Jurkat, Clone E6-1 (cell line): ENCODE measurements around the gene GSC. TPM values are rescaled to one million over a fixed set of nuclear protein-coding genes. Genes with fewer than 3 reads are reported as not detected.
"Not testable (repeated sequence)": the region's sequence is repeated elsewhere in the genome, so short reads cannot be mapped to it uniquely, and the experiment has no call there.

Source experiments
- DNase-seq: peaks from one replicate; pipeline ENCODE4 v3.0.0-alpha.2; 2011; ENCODE audit warnings: low read depth, low spot score
- H3K4me3 ChIP-seq: 2 replicates; pipeline ENCODE4 v1.5.1; 2011; ENCODE audit warnings: mild to moderate bottlenecking, low read length, control low read depth, moderate library complexity
- polyA plus RNA-seq: library from polyadenylated mRNA; unstranded; fragments of >200 nt; gene quantifications from one replicate; pipeline ENCODE4 v1.2.1, GENCODE V29; 2012; ENCODE audit warnings: missing spikeins; ENCODE audit not compliant: insufficient read length, insufficient read depth

Gene GSC
- 9.7 TPM for polyA plus RNA-seq

DNA sequence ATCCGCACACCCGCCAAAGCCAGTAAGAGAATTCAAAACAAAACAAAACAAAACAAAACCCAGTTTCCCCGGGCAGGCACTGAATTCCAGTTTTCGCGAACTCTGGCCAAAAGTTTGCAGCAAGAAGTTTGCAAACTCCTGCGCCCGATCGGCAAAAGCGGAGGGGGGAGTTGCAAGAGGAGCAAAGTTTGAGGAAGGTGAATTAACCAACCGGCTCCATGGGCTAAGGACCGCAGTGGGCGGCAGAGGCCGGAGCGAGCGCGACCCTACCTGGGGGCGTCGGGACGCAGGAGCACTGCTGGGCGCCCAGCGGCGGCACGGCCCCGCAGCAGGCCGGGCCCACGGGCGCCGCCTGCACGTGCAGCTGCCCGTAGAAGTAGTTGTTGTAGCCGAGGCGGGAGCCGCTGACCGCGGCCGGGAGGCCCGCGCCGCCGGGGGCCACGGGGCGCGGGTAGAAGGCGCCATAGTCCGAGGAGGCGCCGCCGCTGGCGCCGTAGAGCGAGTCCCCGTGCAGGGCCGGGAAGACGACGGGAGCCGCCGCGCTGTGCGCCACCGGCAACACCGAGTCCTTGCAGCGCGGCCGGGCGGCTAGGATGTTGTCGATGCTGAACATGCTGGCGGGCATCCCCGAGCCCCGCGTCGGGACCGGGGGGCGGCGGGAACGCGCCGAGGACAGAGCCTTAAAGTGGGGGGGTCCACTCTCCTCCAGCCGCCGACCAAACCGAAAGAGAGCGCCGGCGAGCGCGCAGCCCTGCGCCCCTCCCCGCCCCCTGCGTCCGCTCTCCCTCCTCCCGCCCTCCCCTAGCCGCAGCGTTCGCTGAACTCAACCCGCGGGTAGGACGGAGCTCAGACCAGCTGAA lies at the start of gene GSC:
Gene GSC (minus strand): TSS at position 723 of the 860 bp plus-strand sequence. CDS start 98 bp downstream, at position 625.
- peak within 1 kb of the TSS; percentile 53 for H3K4me3 ChIP-seq
- no peak for DNase-seq

DNA sequence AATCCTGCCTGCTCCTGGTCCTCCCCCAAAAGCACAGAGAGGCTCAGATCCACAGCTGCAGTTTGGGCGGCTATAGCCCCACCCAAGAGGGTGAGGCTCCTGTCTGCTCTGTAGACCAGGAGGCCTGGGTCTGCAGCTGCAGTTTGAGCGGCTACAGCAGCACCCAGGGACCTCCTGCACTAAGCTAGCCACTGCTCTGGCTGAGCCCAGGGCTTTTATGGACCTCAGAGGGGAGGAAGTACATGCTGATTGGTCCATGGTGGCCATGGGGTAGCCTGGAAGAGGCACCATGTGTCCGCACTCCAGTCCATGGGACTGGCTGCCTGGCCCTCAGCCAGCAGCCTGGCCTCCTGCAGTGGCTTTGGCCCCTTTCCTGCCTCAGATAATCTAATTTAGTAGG lies 49.6 kb upstream of the GSC start:
- no peak overlapping the region for H3K4me3 ChIP-seq
- DNase-seq = no peak

DNA sequence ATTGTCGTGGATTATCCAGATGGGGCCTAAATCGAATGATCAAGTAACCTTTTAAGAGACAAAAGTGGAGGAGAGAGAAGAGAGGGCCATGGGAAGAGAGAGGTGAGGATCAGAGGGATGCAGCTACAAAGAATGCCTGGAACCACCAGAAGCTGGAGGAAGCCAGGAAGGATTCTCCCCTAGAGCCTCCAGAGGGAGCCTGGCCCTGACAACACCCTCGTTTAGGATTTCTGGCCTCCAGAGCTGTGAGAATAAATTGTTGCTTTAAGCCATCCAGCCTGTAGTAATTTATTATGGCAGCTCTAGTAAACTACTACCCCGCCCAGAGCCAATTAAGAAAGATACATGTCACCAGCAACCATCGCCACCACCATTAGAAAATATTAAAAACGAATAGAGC lies 46.2 kb upstream of the GSC start:
- DNase-seq = no peak
- no peak overlapping the region for H3K4me3 ChIP-seq

DNA sequence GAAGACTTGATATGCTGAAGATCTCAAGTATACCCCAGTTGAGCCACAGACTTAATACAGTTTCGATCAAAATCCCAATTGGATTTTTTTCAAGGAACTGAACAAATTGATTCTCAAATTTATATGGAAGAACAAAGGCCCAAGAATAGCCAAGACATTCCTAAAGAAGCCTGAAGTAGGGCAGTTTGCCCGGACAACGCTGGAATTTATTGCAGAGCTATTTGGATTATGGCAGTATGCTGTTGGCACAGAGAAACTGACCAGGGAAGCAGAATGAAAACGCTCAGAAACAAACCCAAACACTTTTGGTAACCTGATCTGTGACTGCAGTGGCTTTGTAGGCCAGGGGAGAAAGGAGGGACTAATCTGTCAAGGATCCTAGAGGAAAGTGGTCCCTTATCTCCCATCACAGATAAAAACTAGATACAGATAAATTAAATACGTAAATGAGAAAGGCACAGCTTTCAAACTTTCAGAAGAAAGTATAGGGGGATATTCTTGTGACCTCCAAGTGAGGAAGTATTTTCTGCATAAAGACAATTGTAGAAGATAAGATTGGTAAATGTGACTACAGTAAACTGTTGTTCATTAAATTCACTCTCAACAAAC lies 35.9 kb upstream of the GSC start:
- DNase-seq = no peak
- H3K4me3 ChIP-seq = no peak overlapping the region

DNA sequence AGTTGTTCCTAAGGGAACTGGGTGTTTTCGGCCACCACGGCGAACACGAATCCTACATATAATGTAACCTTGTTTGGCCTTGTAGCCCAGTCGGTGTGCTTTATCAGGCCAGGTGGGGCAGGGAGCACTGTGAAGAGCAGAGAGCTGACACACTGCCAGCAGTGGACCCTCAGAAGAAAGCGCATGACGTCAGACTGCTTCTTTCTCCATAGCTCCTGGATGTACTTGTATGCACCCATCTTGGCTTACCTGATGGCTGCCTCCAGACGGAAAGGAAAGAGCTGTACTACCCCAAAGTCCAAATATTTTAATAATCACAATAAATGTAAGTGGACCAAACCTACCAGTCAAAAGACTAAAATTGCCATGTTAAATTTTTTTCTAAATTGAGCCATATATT lies 31.3 kb upstream of the GSC start:
- no peak overlapping the region for H3K4me3 ChIP-seq

DNA sequence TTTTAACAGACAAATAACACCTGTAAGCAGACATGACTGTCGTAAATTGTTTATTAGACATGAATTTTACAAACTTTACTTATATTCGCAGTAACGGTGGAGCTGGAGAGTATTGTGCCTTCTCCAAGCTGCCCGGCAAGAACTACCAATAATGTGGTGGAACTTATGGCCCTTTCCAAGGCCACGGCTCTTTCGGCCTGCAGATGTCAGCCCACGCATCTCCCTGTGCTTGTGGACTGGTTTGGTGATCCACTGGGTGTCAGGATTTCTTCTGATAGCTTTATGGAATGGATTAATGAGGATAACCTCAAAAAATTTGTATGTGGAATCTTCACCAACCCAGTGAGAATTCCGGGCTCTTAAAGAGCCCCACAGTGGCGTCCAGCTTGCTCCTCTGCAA lies 30.9 kb upstream of the GSC start:
- not testable (repeated sequence) for DNase-seq, H3K4me3 ChIP-seq

More for the DNA sequence above, 31.3 kb upstream of the GSC start:
- DNase-seq = no peak

DNA sequence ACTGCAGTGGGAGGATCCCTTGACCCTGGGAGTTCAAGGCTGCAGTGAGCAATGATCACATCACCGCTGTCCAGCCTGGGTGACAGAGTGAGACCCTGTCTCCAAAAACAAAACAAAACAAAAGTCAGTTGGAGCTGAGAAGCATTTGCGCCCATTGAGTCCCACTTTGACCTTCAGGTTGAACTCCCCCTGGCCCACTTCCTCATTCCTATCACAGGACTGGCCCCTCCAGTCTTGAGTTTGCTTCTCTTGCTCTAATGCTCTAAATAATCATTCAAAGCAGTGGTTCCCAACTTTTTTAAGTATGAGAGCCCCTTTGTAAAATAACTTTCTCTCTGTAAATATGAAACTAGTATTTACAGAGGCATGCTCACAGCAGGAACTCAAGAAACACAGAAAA lies 28.0 kb upstream of the GSC start:
- no peak overlapping the region for H3K4me3 ChIP-seq
- no peak for DNase-seq

DNA sequence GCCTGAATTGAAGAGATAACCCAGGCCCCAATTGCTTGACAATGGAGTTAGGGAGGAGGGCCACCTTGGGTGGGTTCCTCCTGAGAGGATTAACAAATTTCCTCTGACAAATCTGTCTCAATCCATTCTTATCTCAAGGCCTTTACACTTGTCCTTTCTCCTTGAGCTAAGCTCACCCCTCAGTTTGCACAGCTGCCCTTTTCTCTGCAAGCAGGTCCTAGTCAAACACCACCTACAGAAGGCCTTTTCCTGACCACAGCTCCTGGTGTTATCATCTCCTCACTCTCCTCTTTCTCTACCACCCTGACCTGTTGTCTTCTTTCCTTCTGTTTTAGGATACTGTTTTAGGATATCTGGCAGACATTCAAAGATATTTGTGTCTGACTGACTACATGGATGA lies 26.4 kb upstream of the GSC start:
- H3K4me3 ChIP-seq = no peak overlapping the region
- no peak for DNase-seq

DNA sequence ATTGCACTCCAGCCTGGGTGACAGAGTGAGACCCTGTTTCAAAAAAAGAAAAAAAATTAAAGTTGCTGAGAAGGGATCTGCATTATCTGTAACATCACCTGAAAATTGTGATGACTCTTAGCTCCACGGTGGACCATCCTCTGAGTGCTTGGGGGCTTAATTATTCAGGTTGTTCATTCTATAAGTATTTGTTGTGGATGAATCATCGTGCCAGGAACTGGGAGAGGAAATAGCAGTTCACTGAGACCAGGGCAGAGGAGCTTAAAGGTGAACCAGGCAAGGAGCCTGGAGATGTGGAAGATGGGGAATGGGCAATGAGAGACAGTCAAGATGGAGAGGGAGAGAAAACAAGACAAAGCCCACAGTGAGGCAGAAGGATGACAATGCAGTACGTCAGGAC lies 25.5 kb upstream of the GSC start:
- H3K4me3 ChIP-seq = no peak overlapping the region
- DNase-seq = no peak

DNA sequence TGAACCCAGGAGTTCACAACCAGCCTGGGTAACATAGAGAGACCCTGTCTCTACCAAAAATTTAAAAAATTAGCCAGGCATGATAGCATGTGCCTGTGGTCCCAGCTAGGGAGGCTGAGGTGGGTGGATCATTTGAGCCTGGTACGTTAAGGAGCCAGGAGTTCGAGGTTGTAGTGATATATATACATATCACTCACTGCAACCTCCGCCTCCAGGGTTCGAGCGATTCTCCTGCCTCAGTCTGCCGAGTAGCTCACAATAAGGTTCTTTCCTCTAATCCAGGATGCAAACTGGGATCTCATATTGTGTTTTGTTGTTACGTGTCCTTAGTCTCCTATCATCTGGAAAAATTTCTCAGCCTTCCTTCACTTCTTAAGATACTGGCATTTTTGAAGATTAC lies 24.0 kb upstream of the GSC start:
- no peak for DNase-seq
- no peak overlapping the region for H3K4me3 ChIP-seq

DNA sequence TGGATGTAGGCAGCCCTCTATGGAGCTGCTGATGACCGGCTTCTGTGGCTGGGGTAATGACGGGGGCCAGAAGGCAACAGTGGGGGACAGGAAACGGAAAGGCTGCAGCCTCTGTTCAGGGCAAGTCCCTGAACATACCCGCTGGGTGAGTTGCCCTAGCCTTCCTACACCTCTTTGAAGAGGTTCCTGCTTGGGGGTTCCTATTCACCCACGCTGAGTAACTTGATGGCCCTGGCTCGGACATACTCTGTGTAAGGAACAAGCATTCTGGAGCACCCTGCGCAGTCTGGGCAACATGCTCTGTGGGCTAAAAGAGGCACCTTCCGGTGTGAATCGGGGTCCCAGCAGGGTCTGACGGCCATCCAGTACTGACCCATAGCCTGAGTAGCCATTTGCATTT lies 17.7 kb upstream of the GSC start:
- no peak overlapping the region for H3K4me3 ChIP-seq
- DNase-seq = no peak

DNA sequence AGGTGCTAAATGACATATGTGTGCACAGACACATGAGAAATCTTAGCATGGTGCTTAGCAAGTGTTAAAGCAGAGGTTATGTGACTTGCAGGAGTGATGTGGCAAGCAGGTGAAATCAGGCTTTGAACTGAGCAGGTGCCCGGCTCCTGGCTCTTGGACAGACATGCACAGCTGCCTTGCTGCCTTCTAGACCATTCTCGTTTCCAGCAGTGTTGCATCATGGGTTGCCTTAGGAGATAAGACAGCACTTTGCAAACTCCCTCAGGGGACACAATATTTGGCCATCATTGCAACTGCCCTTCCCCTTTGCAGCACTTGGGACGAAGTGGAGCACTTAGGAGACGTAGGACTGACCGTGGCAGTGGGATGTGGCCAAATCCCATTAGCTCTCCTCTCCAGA lies 17.2 kb upstream of the GSC start:
- DNase-seq = no peak
- H3K4me3 ChIP-seq = no peak overlapping the region

DNA sequence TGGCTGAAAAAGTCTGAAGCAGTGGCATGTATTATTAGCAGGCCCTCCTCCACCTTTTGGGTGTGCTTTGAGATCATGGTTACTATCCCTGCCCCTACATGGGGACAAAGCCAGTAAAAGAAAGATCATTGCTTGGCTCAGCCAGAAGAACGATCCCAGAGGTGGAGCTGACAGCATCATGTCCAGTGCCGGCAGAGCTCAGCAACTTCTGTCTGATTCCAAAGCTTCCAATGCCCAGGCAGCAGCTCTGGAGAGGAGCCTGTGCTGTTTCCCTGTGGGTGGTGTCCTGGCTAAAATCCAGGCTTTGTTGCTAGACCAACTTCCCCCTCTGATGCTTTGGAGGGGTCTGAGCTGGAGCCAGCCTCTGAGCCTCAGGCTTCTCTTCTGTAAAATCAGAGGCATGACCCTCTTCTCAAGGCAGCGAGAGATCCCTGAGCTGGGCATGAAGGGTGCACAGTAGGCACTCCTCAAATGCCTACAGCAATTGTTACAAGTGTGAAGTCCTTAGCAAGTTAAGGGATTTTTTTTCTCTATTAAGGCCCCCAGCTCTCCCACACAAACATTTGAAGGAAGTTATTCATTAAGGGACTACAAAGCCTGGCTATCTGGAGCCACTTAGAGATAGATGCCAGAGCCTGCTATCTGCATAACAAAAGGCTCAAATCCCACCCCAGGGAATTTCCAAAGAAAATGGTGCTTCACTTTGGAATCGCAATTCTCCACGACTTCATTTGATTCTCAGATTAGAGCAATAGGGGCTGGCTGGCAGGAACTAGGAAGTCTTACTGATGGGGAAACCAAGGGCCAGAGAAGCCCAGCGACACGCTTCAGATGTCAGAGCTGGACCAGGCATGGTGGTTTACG lies 10.9 kb upstream of the GSC start:
- DNase-seq = no peak
- H3K4me3 ChIP-seq = no peak overlapping the region

DNA sequence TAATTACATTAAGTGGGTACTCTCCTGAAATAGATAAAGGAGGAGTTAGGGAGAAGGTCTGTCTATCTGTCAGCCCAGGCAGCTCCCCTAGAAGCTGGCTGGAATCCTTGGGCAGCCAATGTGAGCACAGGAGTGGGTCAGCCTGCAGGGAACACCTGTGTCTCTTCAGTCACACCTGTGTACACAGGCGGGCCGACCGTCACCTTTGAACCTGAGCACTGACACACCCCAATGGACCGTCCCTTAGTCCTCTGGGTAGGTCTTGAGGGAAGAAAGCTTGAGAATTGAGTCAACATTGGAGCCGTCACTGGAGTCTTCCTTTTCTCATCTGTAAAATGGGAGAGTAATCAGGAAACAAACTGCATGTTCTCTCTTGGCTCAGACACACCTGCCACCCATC lies 9.8 kb upstream of the GSC start:
- no peak overlapping the region for H3K4me3 ChIP-seq

DNA sequence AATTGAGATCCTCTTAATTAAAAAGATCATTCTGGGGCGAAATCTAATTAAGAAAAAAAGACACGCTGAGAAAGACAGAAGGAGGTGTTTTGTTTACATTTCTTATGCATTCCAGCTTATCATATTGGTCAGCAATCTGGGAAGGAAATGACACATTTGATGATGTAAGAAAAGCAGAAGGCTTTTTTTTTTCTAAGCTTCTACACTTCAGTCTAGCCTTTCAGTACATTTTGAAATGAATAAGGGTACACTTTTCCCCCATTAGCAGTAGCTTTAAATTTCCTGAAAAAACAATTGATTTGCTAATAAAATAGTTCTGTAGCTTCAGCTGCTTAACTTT lies 5.9 kb upstream of the GSC start:
- no peak for DNase-seq
- H3K4me3 ChIP-seq = no peak overlapping the region

More for the DNA sequence above, 9.8 kb upstream of the GSC start:
- no peak for DNase-seq

DNA sequence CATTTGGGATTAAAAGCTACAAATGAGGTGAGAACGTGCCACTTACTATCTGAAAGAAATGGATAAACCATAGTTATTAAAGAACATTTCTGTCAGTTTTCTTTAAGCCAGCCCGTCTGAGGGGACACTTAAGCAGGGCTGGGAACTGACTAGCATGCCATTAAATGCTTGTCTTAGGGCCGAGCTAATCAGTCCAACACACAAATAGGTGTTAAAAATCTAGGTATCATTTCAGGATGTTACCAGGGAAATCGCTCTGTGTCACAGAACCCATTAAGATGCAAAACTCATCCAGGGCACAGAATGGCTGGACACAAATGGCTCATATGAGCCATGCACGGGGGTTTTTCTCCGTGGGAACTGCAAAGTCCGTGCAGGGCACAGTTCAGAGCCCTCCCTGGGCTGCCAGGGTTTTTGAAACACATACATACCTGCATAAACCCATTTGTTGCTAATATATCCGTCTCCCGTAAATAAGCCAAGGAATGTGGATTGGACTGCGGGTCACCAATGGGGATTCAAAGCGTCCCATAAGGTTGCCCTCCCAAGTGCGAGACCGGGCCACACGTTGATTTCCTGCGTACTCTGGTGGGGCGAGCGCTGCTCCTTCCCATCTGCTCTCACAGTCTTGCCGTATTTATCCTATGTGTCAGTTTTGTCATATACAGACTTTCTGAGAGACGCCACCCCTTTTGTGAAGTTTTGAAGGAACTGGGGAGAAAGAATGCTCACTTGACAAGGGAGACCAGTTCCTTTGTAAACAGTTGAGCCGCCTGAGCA lies 5.4 kb upstream of the GSC start:
- H3K4me3 ChIP-seq = no peak overlapping the region
- DNase-seq = no peak

DNA sequence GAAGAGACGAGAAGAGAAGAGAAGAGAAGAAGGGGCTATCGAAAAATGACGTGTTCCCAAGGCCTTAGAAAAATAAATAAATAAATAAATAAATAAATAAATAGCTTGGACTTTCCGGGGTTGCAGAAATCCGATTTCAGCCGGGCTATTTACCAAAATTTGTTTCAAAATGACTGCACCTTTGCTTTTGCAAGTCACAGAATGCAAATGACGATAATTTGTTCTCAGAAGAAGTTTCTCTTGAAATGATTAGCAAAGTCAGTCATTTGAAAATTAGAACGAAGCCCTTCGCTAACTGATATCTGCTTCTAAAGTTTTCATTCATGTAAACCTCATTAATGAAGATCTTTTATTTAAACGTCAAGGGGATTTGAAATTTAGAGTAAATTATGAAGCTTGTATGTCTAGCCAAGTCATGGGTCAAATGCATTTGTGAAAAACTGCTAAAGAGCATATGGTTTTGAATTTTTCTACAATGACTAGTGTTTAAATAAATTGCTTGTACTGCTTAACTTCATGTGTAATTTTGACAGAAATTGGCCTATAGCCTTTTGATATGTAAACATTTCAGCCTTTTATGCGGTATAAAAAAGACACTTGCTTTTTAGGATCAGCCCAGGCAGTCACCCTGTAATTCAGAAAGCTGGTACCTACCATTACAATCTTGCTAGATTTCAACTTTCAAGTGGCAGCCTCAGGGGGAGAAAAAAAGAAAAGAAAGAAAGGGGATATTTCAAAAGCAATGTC lies 4.6 kb upstream of the GSC start:
- H3K4me3 ChIP-seq = no peak overlapping the region
- no peak for DNase-seq

DNA sequence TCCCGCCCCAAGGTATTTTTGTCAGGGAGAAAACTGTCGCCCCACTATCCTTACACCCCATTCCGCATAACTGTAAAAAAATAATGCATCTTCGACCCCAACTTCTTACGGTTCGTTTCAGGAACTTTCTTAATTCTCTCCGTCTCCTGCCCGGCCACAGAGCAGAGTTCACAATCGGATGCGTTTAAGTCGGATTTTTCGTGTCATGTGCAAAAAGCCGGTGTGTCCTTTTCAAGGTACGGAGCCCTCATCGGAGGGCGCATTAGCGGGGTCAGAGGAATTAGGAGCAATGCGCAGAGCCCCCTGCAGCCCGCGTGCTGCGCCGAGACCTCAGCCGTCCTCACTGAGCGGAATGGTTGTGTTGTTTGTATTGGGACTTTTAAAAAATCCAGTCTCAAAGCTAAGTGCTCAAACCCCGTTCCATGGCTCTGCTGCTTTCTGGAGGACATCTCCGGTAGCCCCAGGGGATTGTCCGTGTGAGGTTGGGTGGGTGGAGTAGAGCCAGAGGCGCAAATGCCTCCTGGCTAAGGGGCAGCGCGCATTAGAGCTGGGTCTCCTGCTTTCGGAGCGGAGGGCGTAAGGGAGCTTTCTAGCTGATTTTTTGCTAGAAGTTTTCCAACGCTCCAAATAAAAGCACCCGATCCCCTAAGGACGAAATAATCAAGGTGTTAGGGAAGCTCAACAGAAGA lies 3.9 kb upstream of the GSC start:
- no peak for DNase-seq
- no peak overlapping the region for H3K4me3 ChIP-seq
